ENCODE measurements around the gene ATXN7L2.
"Not testable (repeated sequence)": the region's sequence is repeated elsewhere in the genome, so short reads cannot be mapped to it uniquely, and the experiment has no call there.

Gene ATXN7L2

DNA sequence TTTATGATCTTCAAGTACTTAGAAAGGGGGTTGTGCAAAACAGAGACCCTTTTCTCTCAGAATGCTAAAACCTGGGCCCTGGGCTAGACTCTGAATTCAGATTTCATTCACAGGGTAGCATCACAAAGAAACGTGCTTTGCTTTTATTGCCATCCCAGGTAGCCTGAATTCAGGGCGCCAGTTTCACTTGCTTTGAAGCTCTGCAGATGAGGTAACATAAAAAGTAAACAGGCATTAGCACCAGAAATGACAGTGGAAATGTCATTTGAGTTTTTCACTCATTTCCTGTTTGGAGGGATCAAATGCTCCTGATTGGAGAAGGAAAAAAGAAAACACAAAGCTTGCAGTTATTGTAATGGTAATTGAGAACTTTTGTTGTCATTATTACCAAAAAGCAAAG, 14.8 kb upstream of the ATXN7L2 start:
- no peak for DNase-seq (ENCODE audit: low spot score)
- TF ChIP-seq, protein P1, sequence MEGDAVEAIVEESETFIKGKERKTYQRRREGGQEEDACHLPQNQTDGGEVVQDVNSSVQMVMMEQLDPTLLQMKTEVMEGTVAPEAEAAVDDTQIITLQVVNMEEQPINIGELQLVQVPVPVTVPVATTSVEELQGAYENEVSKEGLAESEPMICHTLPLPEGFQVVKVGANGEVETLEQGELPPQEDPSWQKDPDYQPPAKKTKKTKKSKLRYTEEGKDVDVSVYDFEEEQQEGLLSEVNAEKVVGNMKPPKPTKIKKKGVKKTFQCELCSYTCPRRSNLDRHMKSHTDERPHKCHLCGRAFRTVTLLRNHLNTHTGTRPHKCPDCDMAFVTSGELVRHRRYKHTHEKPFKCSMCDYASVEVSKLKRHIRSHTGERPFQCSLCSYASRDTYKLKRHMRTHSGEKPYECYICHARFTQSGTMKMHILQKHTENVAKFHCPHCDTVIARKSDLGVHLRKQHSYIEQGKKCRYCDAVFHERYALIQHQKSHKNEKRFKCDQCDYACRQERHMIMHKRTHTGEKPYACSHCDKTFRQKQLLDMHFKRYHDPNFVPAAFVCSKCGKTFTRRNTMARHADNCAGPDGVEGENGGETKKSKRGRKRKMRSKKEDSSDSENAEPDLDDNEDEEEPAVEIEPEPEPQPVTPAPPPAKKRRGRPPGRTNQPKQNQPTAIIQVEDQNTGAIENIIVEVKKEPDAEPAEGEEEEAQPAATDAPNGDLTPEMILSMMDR (IDR thresholded peaks at IDR 0.05; ENCODE audit: extremely low read depth, missing control alignments): no peak

DNA sequence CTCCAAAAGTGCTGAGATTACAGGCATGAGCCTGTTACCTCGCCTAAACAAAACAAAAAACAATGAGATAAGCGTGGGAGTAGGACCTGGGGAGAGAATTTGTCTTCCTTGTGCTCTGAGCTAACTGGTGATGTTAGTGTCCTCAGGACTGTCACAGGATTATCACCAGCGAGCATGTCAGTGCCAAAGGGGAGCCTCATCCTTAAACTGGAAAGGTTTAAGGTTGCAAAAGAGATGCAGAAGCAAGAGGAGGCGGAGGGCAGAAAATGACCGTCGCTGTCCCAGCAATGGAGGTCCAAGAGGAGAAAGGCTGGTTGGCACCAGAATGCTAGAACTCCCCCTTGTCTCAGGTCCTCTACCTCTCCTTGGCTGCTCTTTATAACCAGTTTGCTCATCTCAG, 13.5 kb upstream of the ATXN7L2 start:
- peak; percentile 8 for DNase-seq (ENCODE audit: low spot score)
- TF ChIP-seq, protein P1 (IDR thresholded peaks at IDR 0.05; ENCODE audit: extremely low read depth, missing control alignments): no peak

DNA sequence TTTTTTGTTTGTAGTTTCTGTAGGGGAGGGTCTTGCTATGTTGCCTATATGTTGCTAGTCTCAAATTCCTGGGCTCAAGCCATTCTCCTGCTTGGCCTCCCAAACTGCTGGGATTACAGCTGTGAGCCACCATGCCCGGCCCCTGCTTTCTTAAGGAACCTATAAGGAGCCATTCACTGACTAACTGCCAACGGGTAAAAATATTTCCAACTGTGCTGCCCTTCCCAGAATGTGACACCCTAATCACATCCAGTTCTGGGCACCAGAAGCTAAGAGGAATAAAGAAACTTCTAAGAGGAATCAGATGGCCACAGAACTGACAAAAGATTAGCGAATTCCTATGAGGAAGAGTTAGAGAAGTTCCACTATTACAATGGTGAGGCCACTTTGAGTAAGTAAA, 10.9 kb upstream of the ATXN7L2 start:
- DNase-seq (ENCODE audit: low spot score): no peak
- TF ChIP-seq, protein P1 (IDR thresholded peaks at IDR 0.05; ENCODE audit: extremely low read depth, missing control alignments): no peak

DNA sequence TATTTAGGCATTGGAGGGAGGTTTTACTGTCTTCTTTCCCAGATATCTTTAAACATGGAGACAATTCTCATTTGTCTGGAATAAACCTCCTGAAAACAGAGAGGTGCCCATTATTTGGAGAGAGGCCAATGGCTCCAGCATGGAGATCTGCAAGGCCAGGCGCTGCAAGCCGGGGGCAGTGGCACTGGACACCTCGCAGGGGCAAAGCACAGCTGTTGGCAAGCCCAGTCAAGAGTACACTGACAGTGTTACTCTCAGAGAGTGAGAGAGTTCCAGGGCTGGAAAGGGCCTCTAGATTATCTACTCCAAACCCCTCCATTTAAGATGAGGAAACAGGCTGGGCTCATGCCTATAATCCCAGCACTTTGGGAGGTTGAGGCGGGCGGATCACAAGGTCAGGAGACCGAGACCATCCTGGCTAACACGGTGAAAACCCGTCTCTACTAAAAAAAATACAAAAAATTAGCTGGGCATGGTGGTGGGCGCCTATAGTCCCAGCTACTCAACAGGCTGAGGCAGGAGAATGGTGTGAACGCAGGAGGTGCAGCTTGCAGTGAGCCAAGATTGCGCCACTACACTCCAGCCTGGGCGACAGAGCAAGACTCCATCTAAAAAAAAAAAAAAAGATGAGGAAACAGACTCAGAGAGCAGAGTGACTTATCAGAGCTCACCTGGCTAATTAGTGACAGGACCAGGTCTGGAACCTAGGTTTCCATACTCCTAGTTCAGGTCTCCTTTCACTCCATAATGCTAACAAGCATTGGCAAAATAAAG, 10.2 kb upstream of the ATXN7L2 start:
- DNase-seq (ENCODE audit: low spot score): not testable (repeated sequence)

DNA sequence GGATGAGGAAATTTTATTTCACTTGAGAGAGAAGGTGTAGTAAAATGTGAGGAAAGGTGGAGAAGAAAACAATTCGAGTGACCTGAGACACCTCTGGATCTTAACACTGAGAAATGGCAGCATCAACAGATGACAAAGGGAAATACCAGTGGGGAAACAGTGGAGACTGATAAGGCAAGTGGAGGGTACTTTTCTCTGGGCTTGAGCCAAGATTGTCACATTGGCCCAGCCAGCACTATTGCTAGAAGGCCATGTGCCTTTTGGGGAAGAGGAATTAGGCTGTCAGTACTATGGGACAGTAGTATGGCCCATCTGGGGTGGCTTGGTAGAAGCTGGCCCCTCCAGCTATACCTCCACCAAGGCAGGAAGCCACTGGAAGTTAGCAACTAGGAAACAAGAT, 9.0 kb upstream of the ATXN7L2 start:
- TF ChIP-seq, protein P1 (IDR thresholded peaks at IDR 0.05; ENCODE audit: extremely low read depth, missing control alignments): no peak
- no peak for DNase-seq (ENCODE audit: low spot score)

DNA sequence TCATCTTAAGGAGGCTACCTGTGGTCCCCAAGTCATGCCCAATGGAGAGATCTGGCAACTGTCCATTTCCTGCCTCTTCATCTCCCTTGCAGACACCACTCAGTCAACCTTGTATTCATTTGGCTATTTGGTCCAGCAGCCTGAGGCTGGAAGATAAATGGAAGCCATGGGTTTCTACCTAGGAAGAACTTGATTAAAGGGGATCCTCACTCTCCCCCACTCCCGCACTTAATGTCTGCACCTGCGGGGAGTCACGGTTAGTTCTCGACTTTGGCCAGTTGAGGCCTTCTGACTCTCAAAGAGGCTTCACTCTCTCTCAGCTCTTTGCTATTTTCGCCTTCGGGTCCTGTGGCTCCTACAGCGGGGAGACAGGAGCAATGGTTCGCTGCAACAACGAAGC, 8.4 kb upstream of the ATXN7L2 start:
- TF ChIP-seq, protein P1 (IDR thresholded peaks at IDR 0.05; ENCODE audit: extremely low read depth, missing control alignments): no peak
- DNase-seq (ENCODE audit: low spot score): no peak

DNA sequence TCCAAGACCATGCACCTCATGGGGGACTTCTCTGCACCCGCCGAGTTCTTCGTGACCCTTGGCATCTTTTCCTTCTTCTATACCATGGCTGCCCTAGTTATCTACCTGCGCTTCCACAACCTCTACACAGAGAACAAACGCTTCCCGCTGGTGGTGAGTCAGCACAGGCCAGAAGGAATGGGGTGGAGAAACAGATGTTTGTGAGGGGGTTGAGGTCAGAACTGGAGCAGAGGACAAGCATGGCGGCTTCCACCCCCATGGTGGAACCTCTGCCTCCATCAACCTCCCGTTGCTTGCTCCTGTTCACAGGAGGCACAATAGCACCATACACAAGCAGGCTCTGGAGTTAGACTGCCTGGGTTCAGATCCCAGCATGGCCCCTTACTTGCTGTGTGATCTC, 6.9 kb upstream of the ATXN7L2 start:
- TF ChIP-seq, protein P1 (IDR thresholded peaks at IDR 0.05; ENCODE audit: extremely low read depth, missing control alignments): no peak

DNA sequence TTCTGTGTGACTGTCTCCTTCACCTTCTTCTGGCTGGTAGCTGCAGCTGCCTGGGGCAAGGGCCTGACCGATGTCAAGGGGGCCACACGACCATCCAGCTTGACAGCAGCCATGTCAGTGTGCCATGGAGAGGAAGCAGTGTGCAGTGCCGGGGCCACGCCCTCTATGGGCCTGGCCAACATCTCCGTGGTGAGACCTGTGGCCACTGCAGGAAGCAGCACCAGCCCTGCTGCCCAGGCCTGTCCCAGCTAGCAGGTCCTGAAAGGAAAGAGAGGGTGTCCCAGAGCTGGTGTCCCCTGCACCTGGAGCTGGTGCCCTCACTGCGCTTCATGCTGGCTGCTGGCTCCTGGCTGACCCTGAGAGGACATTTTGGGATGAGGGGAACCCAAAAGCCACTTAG, 5.9 kb upstream of the ATXN7L2 start:
- TF ChIP-seq, protein P1 (IDR thresholded peaks at IDR 0.05; ENCODE audit: extremely low read depth, missing control alignments): no peak
- no peak for DNase-seq (ENCODE audit: low spot score)

More for the DNA sequence above, 6.9 kb upstream of the ATXN7L2 start:
- DNase-seq (ENCODE audit: low spot score): no peak
